GM21786 (cell line): Measurements from ENCODE around the gene FAM43A.

Source experiments
- ATAC-seq: cut with Tn5 transposase; IDR thresholded peaks from one replicate; pipeline ENCODE4 v1.9.1; 2021; ENCODE audit not compliant: unreplicated experiment

Gene FAM43A

DNA sequence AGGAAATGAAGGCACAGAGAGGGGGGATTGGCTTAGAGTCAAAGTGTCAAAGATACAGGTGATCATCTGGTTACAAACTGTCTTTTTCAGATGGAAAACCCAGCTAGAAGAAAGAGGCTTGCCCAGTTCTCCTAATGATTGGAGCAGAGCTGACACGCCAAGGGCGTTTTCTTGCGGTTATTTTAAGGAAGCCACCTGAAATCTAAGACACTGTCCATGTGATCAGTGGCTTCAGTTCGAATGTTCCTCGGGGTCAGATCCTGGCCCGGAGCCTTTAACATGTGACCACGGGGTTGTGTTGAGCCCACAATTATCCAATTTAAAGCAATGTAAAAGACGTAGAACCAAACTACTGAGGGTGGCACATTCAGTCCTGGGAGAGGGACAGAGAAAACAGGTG, 19.5 kb downstream of the FAM43A start:
- no peak for ATAC-seq

DNA sequence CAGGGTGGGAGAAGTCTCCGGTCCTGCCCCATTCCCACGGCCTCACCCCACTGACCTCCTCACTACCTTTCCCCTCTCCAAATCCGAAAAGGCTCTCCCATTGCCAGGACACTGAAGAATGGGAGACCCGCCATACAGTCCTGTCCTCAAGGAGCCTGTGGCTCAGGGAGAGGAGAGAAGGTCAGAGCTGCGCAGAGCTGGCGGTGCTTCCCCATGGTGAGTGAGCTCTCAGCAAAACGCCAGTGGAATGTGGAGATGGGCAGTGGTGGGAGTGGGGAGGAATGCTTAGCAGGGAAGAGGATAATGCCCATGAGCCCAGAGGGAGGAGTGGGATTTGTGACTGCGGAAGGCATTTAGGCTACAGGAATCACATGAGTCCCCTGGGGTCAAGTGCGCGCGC, 20.1 kb downstream of the FAM43A start:
- ATAC-seq = no peak

GRCh38 chr3:194707147-194707540, 21.5 kb downstream of the FAM43A start:
- no peak for ATAC-seq

DNA sequence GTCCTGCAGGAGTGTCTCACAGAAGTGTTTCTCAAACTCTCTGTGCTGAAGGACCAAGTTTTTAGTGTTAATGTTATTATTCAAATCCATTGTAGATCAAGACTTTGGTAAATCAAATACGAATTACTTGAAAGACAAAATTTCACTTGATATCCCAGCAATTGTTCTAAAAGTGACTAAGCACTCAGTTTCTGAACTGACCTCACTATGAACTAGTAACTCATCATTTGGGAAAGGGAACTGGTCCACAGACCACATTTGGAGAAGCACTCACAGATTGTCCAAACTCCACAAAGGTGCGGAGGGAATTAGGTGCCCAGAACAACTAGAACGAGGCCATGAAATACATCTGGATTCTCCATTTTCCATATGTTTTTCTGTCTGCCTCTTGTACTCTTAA, 25.6 kb downstream of the FAM43A start:
- no peak for ATAC-seq

GRCh38 chr3:194711913-194712312, 26.2 kb downstream of the FAM43A start:
- no peak for ATAC-seq

DNA sequence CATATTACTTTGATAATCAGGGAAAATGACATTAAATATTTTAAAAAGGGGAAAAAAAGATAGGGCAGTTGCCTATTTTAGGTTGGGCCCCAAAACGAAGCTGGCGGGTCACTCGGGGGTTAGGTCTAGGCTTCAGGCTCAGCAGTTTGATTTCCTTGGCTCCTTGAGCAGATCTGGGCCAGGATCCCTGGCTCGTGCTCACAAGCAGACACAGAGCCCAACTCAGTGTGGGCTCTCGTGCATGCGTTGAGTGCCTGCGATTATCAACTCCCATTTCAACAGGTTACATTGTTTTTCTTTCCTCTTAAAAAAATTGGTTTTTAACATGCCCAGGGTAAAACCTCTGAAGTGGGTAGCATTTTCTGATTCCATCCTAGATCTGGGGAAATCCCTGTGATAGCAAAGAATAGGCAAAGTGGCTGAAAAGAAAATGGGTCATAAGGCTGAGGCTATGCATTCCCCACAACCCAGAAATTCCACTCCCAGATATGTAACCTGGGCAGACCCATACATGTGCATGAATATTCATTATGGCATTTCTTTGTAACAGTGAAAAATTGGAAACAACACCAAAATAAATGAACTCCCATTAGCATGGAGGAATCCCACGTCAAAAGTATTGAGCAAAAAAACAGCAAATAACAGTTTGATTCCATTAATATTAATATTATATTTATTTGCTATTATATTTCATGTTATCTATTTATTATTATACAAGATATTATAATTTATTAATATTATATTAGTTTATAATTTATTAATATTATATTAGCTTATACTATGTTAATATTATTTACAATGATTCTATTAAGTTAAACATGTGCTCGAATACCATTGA, 27.8 kb downstream of the FAM43A start:
- no peak for ATAC-seq

GRCh38 chr3:194714137-194714455, 28.4 kb downstream of the FAM43A start:
- ATAC-seq = no peak

GRCh38 chr3:194714564-194714963, 28.9 kb downstream of the FAM43A start:
- no peak for ATAC-seq

GRCh38 chr3:194715022-194715800, 29.5 kb downstream of the FAM43A start:
- no peak for ATAC-seq

GRCh38 chr3:194718079-194718478, 32.4 kb downstream of the FAM43A start:
- no peak for ATAC-seq

- ATAC-seq = no peak
Measured at GRCh38 chr3:194720048-194720447, 34.4 kb downstream of the FAM43A start.

- ATAC-seq = no peak
Measured at GRCh38 chr3:194723846-194724618, 38.3 kb downstream of the FAM43A start.

DNA sequence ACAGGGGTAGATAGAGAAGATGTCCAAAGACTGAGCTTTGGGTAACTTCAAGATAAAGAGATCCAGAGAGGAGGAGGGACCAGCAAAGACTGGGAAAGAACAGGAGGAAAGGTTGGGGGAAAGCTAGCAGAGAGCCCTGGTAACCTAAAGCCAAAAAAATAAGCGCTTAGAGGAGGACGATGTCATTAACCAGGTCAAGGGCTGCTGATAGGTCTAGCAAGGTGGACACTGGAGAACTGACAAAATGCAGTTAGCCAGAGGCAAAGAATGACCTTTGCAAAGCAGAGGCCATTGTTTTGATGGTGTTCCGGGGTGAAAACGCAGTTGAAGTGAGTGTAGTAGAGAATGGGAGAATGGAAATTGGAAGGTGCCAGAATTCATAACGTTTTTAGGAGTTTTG, 39.7 kb downstream of the FAM43A start:
- no peak for ATAC-seq

DNA sequence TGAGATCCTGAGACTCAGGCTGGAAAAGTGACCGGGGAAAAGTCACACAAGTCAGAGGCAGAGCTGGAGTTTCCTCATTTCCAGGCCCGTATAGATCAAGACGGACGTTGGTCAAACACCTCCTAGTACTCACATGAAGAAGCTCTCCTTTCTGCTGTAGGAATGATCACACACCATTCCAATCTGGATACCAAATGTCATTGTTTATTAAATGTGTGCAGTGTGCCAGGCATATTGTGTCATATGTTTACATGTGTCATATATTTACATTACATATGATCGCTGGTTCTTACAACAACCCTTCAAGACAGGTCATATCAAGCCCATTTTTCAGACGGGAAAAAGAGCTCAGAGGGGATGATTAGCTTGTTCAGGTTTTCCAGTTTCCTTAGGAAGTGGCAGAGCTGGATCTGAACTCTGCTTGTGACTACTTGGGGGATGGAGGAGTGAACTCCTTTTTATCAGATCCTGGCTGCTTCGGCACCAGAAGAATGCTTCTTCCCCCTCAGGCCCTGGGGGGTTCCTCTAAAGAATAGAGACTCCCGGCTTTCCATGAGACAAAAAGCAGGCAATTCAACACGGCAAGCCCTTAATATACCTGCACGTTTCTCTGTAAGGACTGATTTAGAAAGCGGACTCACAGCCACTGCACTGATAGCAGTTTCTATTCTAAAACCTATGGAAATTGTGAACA, 41.9 kb downstream of the FAM43A start:
- no peak for ATAC-seq

GRCh38 chr3:194728986-194729385, 43.3 kb downstream of the FAM43A start:
- ATAC-seq = no peak

DNA sequence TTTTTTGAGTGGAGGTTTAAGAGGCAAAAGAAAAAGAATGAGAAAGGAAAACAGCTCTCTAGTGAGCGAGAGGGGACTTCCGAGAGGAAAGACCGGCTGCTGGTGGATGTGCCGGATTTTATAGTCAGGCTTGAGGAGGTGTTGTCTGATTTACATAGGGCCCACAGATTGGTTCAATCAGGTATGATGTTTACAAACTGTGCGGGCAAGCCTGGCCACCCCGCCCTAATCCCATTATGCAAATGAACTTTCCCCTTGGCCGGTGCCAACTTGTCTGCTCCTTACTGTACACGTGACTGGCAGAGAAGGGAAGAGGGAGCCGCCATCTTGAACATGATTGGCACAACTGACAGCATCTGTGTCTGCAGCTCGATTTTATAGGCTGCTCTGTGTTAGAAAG, 44.7 kb downstream of the FAM43A start:
- ATAC-seq = no peak

GRCh38 chr3:194731506-194732073, 45.9 kb downstream of the FAM43A start:
- ATAC-seq = no peak

DNA sequence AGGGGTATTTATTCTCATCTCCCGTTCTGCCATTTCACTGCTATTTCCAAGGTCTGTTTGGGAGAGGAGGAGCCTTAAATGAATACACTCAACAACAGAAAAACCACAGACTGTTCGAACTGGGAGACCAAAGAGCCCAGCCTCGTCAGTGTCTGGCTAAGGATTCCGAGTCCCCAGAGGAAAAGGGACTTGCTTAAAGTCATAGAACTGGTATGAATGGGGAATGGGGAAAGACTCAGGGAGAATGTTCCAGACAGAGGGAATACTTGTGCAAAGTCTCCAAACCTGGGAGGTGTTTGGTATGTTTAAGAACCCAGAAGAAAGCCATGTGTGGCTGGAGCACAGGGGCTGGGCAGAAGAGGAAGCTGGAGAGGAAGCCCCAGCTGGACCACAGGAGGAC, 46.9 kb downstream of the FAM43A start:
- no peak for ATAC-seq

- no peak for ATAC-seq
Measured at GRCh38 chr3:194736277-194736895, 50.7 kb downstream of the FAM43A start.

- no peak for ATAC-seq
Measured at GRCh38 chr3:194736896-194737600, 51.4 kb downstream of the FAM43A start.
